ENCODE measurements around the gene DOK7. TPM values are rescaled to one million over a fixed set of nuclear protein-coding genes. Genes with fewer than 3 reads are reported as not detected.

The DOK7 gene
- total RNA-seq, 1 experiment from 2014 or later, result 5.3 TPM

- Mint-ChIP-seq H3K4me1 (ENCODE audit: insufficient read depth, unreplicated experiment) (no peaks in the 10 kb centered on the region), H3K9me3 (ENCODE audit: unreplicated experiment) (no peaks in the 10 kb centered on the region), H3K27me3 (ENCODE audit: insufficient read depth, unreplicated experiment) (no peaks in the 10 kb centered on the region), H3K36me3 (ENCODE audit: insufficient read depth, unreplicated experiment) (peaks cover 62% of the 10 kb centered on the region), H3K27ac (ENCODE audit: low read depth, unreplicated experiment) (peak overlapping the region; percentile 46), H3K4me3 (ENCODE audit: unreplicated experiment) (no peak overlapping the region)
- no peak for DNase-seq (ENCODE audit: unreplicated experiment)
- BruUV-seq (replicated peaks), result no TSS peak
- intact Hi-C loops (cut with micrococcal nuclease), result no loop called here
- no peak for TF ChIP-seq CTCF (IDR thresholded peaks at IDR 0.05; ENCODE audit: unreplicated experiment)
- ChIA-PET POLR2A (interaction anchor here (1.0 to 1.5 kb wide), 3 partner anchors 11 to 32 kb away, joined by 3 to 4 read pairs (median 4); no protein-coding TSS in a partner anchor), CTCF (interaction anchor here (0.5 to 1.9 kb wide), 3 partner anchors 10 to 1508 kb away, joined by 3 to 8 read pairs (median 6); no protein-coding TSS in a partner anchor)
Measured at GRCh38 chr4:3418029-3418762, 44.9 kb upstream of the DOK7 start.

GRCh38 chr4:3419836-3420605 lies 43.1 kb upstream of the DOK7 start:
- Mint-ChIP-seq H3K27me3 (ENCODE audit: insufficient read depth, unreplicated experiment) (no peaks in the 10 kb centered on the region), H3K9me3 (ENCODE audit: unreplicated experiment) (no peaks in the 10 kb centered on the region), H3K4me3 (ENCODE audit: unreplicated experiment) (no peak overlapping the region), H3K27ac (ENCODE audit: low read depth, unreplicated experiment) (no peak overlapping the region), H3K36me3 (ENCODE audit: insufficient read depth, unreplicated experiment) (peaks cover 69% of the 10 kb centered on the region), H3K4me1 (ENCODE audit: insufficient read depth, unreplicated experiment) (no peaks in the 10 kb centered on the region)
- intact Hi-C loops (cut with micrococcal nuclease), result no loop called here
- BruUV-seq (replicated peaks), result no TSS peak
- ChIA-PET POLR2A (no interaction called here), CTCF (interaction anchor here (0.5 kb wide), 1 partner anchor 25 kb away, joined by 3 read pairs; no protein-coding TSS in a partner anchor)
- DNase-seq (ENCODE audit: unreplicated experiment), result no peak
- no peak for TF ChIP-seq CTCF (IDR thresholded peaks at IDR 0.05; ENCODE audit: unreplicated experiment)

GRCh38 chr4:3420606-3420955 lies 42.5 kb upstream of the DOK7 start:
- intact Hi-C loops (cut with micrococcal nuclease), result no loop called here
- no TSS peak for BruUV-seq (replicated peaks)
- POLR2A ChIA-PET, result no interaction called here
- DNase-seq (ENCODE audit: unreplicated experiment), result no peak
- Mint-ChIP-seq H3K4me1 (ENCODE audit: insufficient read depth, unreplicated experiment) (no peaks in the 10 kb centered on the region), H3K9me3 (ENCODE audit: unreplicated experiment) (no peaks in the 10 kb centered on the region), H3K36me3 (ENCODE audit: insufficient read depth, unreplicated experiment) (peaks cover 68% of the 10 kb centered on the region), H3K27ac (ENCODE audit: low read depth, unreplicated experiment) (no peak overlapping the region), H3K4me3 (ENCODE audit: unreplicated experiment) (no peak overlapping the region), H3K27me3 (ENCODE audit: insufficient read depth, unreplicated experiment) (no peaks in the 10 kb centered on the region)
- no peak for TF ChIP-seq CTCF (IDR thresholded peaks at IDR 0.05; ENCODE audit: unreplicated experiment)
- CTCF ChIA-PET, result interaction anchor here (0.5 kb wide), 1 partner anchor 25 kb away, joined by 3 read pairs; no protein-coding TSS in a partner anchor

- CTCF ChIA-PET, result interaction anchor here (0.7 kb wide), 1 partner anchor 37 kb away, joined by 3 read pairs; no protein-coding TSS in a partner anchor
- intact Hi-C loops (cut with micrococcal nuclease), result no loop called here
Measured at GRCh38 chr4:3420956-3421355, 42.1 kb upstream of the DOK7 start.

More at GRCh38 chr4:3420956-3421355, 42.1 kb upstream of the DOK7 start:
- Mint-ChIP-seq H3K36me3 (ENCODE audit: insufficient read depth, unreplicated experiment) (peaks cover 68% of the 10 kb centered on the region), H3K27me3 (ENCODE audit: insufficient read depth, unreplicated experiment) (no peaks in the 10 kb centered on the region), H3K4me1 (ENCODE audit: insufficient read depth, unreplicated experiment) (no peaks in the 10 kb centered on the region), H3K27ac (ENCODE audit: low read depth, unreplicated experiment) (no peak overlapping the region), H3K9me3 (ENCODE audit: unreplicated experiment) (no peaks in the 10 kb centered on the region), H3K4me3 (ENCODE audit: unreplicated experiment) (no peak overlapping the region)
- TF ChIP-seq CTCF (IDR thresholded peaks at IDR 0.05; ENCODE audit: unreplicated experiment), result no peak
- DNase-seq (ENCODE audit: unreplicated experiment), result no peak
- no TSS peak for BruUV-seq (replicated peaks)
- POLR2A ChIA-PET, result interaction anchor here (0.7 kb wide), 1 partner anchor 950 kb away, joined by 3 read pairs; no protein-coding TSS in a partner anchor

Measured in MCF 10A (cell line).